HepG2 (cell line): Measurements from ENCODE around the gene RAB39B. TPM values are rescaled to one million over a fixed set of nuclear protein-coding genes. Genes with fewer than 3 reads are reported as not detected.
A peak's percentile ranks its signal among the peaks of the same experiment; 100 is the strongest.

Experiments used
- ATAC-seq: fragments of 200-7000 bp; cut with Tn5 transposase; 3 replicates; pipeline ENCODE4 v1.9.1; 2020; ENCODE audit warnings: mild to moderate bottlenecking, moderate library complexity
- Bru-seq: library from RNA; stranded (reverse); fragments of 400-500 nt; gene quantifications from one replicate; lab custom pipeline; 2021; lab: Mats Ljungman, UMichigan
- BruChase-seq, 2 experiments: library from RNA; stranded (reverse); fragments of 400-500 nt; gene quantifications; one replicate each; lab custom pipeline; 2021; lab: Mats Ljungman, UMichigan
- BruUV-seq: library from RNA; stranded (reverse); fragments of 400-500 nt; replicated peaks from 2 replicates; lab custom pipeline; 2021; lab: Mats Ljungman, UMichigan
- CTCF ChIA-PET: fragments of 300-600 bp; formaldehyde crosslinking; extraction: SDS; loops from one replicate; lab custom pipeline; 2021; ENCODE audit warnings: low total read pairs, inconsistent platforms, low intra/inter-chr PET ratio; lab: Yijun Ruan, JAX
- POLR2A ChIA-PET: fragments of 350-600 bp; sonication (Branson Sonifier 250); formaldehyde crosslinking; loops from one replicate; lab custom pipeline; 2020; ENCODE audit warnings: antibody characterized with exemption, inconsistent platforms; lab: Yijun Ruan, JAX
- DNase-seq: peaks from one replicate; pipeline ENCODE4 v3.0.0-alpha.2; 2015; ENCODE audit warnings: low spot score
- FAIRE-seq: peaks from 3 replicates; lab custom pipeline; 2011; peaks lifted over from hg19 to GRCh38; lab: Jason Lieb, UNC
- H2AFZ ChIP-seq: one replicate; pipeline ENCODE4 v1.6.1; 2011; ENCODE audit warnings: low read length, inconsistent platforms
- H3K27ac ChIP-seq: fragments of 300-600 bp; 3 replicates; pipeline ENCODE4 v1.8.0; 2011; ENCODE audit warnings: mixed run types, mild to moderate bottlenecking, mixed read lengths, low read length, inconsistent platforms; ENCODE audit not compliant: insufficient read depth; ENCODE audit errors: extremely low read length
- H3K27me3 ChIP-seq, 2 experiments: fragments of 200-600 bp in 1 of 2; 2 replicates in 1 of 2; 3 replicates in 1 of 2; pipeline versions ENCODE4 v1.6.0 to v1.8.0; 2011; ENCODE audit warnings: low read length in 2 of 2, mild to moderate bottlenecking in 2 of 2, moderate library complexity in 2 of 2, inconsistent platforms in 1 of 2; ENCODE audit not compliant: insufficient read depth in 2 of 2, control insufficient read depth in 1 of 2
- H3K36me3 ChIP-seq, 2 experiments: fragments of 200-600 bp in 1 of 2; replicated peaks in 1 of 2; 2 replicates in 1 of 2; 3 replicates in 1 of 2; pipeline versions ENCODE4 v1.5.1 to v1.8.0; 2011; ENCODE audit warnings: low read length in 2 of 2, inconsistent platforms in 1 of 2; ENCODE audit not compliant: insufficient read depth in 2 of 2, control insufficient read depth in 1 of 2
- H3K4me1 ChIP-seq: 2 replicates; pipeline ENCODE4 v1.5.1; 2012; ENCODE audit warnings: low read length, inconsistent platforms; ENCODE audit not compliant: insufficient read depth
- H3K4me2 ChIP-seq: 2 replicates; pipeline ENCODE4 v1.6.0; 2011; ENCODE audit warnings: low read depth, low read length, inconsistent platforms
- H3K4me3 ChIP-seq, 3 experiments: fragments of 200-600 bp in 1 of 3; sonication (generic), shearing (Covaris generic) in 1 of 3; replicated peaks in 1 of 3; 2 replicates each; pipeline ENCODE4 v1.5.1; 2011 to 2016; ENCODE audit warnings: low read length in 3 of 3, inconsistent platforms in 2 of 3, low read depth in 2 of 3, mild to moderate bottlenecking in 2 of 3, control low read depth in 1 of 3, mixed read lengths in 1 of 3; ENCODE audit not compliant: insufficient read depth in 1 of 3
- H3K79me2 ChIP-seq: one replicate; pipeline ENCODE4 v1.6.1; 2011; ENCODE audit warnings: low read length, inconsistent platforms; ENCODE audit not compliant: insufficient read depth
- H3K9ac ChIP-seq: 2 replicates; pipeline ENCODE4 v1.6.0; 2011; ENCODE audit warnings: mild to moderate bottlenecking, low read depth, low read length, inconsistent platforms; ENCODE audit not compliant: insufficient read depth
- H3K9me3 ChIP-seq: 2 replicates; pipeline ENCODE4 v1.5.1; 2012; ENCODE audit warnings: mild to moderate bottlenecking, low read length
- H4K20me1 ChIP-seq: 2 replicates; pipeline ENCODE4 v1.6.0; 2011; ENCODE audit warnings: inconsistent platforms, mild to moderate bottlenecking, low read length, moderate library complexity; ENCODE audit not compliant: insufficient read depth
- AKAP8 ChIP-seq: sonication (generic); formaldehyde crosslinking; IDR thresholded peaks from 2 replicates; pipeline ENCODE4 v1.5.1; 2020; ENCODE audit warnings: mild to moderate bottlenecking, missing genetic modification reagents
- EHMT2 ChIP-seq: fragments of 200-600 bp; sonication (generic); IDR thresholded peaks from 2 replicates; pipeline ENCODE4 v1.7.0; 2017; ENCODE audit warnings: antibody characterized with exemption, low read depth, low read length, borderline replicate concordance
- GABPB1 ChIP-seq: IDR thresholded peaks from 2 replicates; pipeline ENCODE4 v1.6.1; 2016; ENCODE audit warnings: mild to moderate bottlenecking, missing genetic modification reagents, moderate library complexity, missing compliant biosample characterization
- HHEX ChIP-seq: IDR thresholded peaks from 2 replicates; pipeline ENCODE4 v1.6.1; 2016; ENCODE audit warnings: control low read depth
- NFIC ChIP-seq: IDR thresholded peaks from 2 replicates; pipeline ENCODE4 v1.6.1; 2012; ENCODE audit warnings: mild to moderate bottlenecking, low read length, inconsistent platforms
- POLR2A ChIP-seq, 2 experiments: IDR thresholded peaks; 2 replicates each; pipeline ENCODE4 v1.6.1; 2011; ENCODE audit warnings: low read depth in 2 of 2, low read length in 2 of 2, mild to moderate bottlenecking in 1 of 2, moderate library complexity in 1 of 2; ENCODE audit not compliant: insufficient read depth in 1 of 2
- PRMT3 ChIP-seq: sonication (generic); formaldehyde crosslinking; IDR thresholded peaks from 2 replicates; pipeline ENCODE4 v1.8.1; 2022; ENCODE audit warnings: low read depth, mild to moderate bottlenecking, moderate library complexity, missing genetic modification reagents, borderline replicate concordance
- REXO4 ChIP-seq: sonication (generic); formaldehyde crosslinking; IDR thresholded peaks from 2 replicates; pipeline ENCODE4 v1.8.0; 2022; ENCODE audit warnings: missing genetic modification reagents, mild to moderate bottlenecking, borderline replicate concordance
- SOX13 ChIP-seq, 3 experiments: fragments of 450-650 bp in 1 of 3; sonication (generic) in 1 of 3; formaldehyde crosslinking in 1 of 3; IDR thresholded peaks in 2 of 3; conservative IDR thresholded peaks in 1 of 3; 2 replicates each; pipeline versions ENCODE4 v1.5.0 to v1.6.1; 2016 to 2020; ENCODE audit warnings: antibody characterized with exemption in 1 of 3, mild to moderate bottlenecking in 1 of 3, missing compliant biosample characterization in 1 of 3, missing genetic modification reagents in 1 of 3, moderate library complexity in 1 of 3
- TSC22D2 ChIP-seq: sonication (generic); formaldehyde crosslinking; IDR thresholded peaks from 2 replicates; pipeline ENCODE4 v1.5.1; 2020; ENCODE audit warnings: missing genetic modification reagents, mild to moderate bottlenecking, borderline replicate concordance
- U2AF1 ChIP-seq: fragments of 200-400 bp; formaldehyde crosslinking; optimal IDR thresholded peaks from 2 replicates; pipeline ENCODE3; 2017; ENCODE audit warnings: mild to moderate bottlenecking, low read depth, low read length
- ZNF282 ChIP-seq: fragments of 450-650 bp; IDR thresholded peaks from 2 replicates; pipeline ENCODE4 v1.6.1; 2018; ENCODE audit not compliant: partially characterized antibody
- ZNF367 ChIP-seq: sonication (generic); formaldehyde crosslinking; IDR thresholded peaks from 2 replicates; pipeline ENCODE4 v1.4.0; 2020; ENCODE audit warnings: missing genetic modification reagents, borderline replicate concordance
- WGBS: methylation state at CpG from one replicate; pipeline ENCODE4 v1.1.6; 2017; ENCODE audit warnings: low lambda C conversion rate; 5-methylcytosine and 5-hydroxymethylcytosine counted together
- in situ Hi-C: cut with HindIII; loops from 2 replicates; pipeline ENCODE4 v1.10.0; 2017; ENCODE audit warnings: low pct_unique_long_range_greater_than_20kb; ENCODE audit not compliant: extremely low pct_ligation_motif_present
- intact Hi-C: fragments of 100-400 bp; cut with micrococcal nuclease; formaldehyde crosslinking; loops from one replicate; pipeline ENCODE4 v1.10.0; 2022; ENCODE audit not compliant: unreplicated experiment
- long read RNA-seq, 2 experiments: library from RNA in 1 of 2; library from polyadenylated mRNA in 1 of 2; stranded (forward) in 1 of 2; unstranded in 1 of 2; transcript quantifications; one replicate each; pipeline ENCODE4 v2.0.0, GENCODE V29; 2019 to 2022
- polyA minus RNA-seq, 3 experiments: library from RNA; depleted of rRNA, polyadenylated mRNA; stranded (reverse); fragments of >200 nt; gene quantifications; 2 replicates each; pipeline ENCODE4 v1.2.3, GENCODE V29; 2011; ENCODE audit warnings: low replicate concordance in 1 of 3
- polyA plus RNA-seq, 8 experiments: library from polyadenylated mRNA; depleted of rRNA in 3 of 8; stranded (reverse) in 7 of 8; unstranded in 1 of 8; fragments of >200 nt; fragmentation: Illumina TruSeq in 4 of 8; extraction: Trizol in 4 of 8; gene quantifications; 2 replicates each; pipeline versions ENCODE4 v1.2.1 to v1.2.3, GENCODE V29; 2011 to 2016; ENCODE audit warnings: low read depth in 4 of 8, missing spikeins in 1 of 8, mixed read lengths in 1 of 8; ENCODE audit not compliant: insufficient read depth in 1 of 8
- total RNA-seq, 5 experiments: library from RNA; depleted of rRNA; stranded (reverse); fragments of >200 nt; fragmentation: Illumina TruSeq; extraction: Trizol; gene quantifications; 2 replicates each; pipeline ENCODE4 v1.2.3, GENCODE V29; 2016; ENCODE audit warnings: low read depth in 1 of 5
- TF ChIP-seq, protein P1 (sequence below), 2 experiments: fragments of 450-650 bp in 1 of 2; sonication (generic) in 1 of 2; formaldehyde crosslinking; IDR thresholded peaks; 2 replicates each; pipeline versions ENCODE4 v1.5.0 to v1.8.0; 2020 to 2022; ENCODE audit warnings: mild to moderate bottlenecking in 1 of 2, missing genetic modification reagents in 1 of 2
- TF ChIP-seq, protein P2 (sequence below): sonication (generic); formaldehyde crosslinking; IDR thresholded peaks from 2 replicates; pipeline ENCODE4 v1.5.0; 2020; ENCODE audit warnings: mild to moderate bottlenecking, missing genetic modification reagents, moderate library complexity

Gene RAB39B, protein sequence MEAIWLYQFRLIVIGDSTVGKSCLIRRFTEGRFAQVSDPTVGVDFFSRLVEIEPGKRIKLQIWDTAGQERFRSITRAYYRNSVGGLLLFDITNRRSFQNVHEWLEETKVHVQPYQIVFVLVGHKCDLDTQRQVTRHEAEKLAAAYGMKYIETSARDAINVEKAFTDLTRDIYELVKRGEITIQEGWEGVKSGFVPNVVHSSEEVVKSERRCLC
- total RNA-seq (2016; rRNA removed; fragmentation: Illumina TruSeq; extraction: Trizol) (0.07 and 0.15 TPM in 2 replicates), polyA plus RNA-seq (2011; rRNA removed) (0.04 and 0.05 TPM in 2 replicates), polyA minus RNA-seq (2011; rRNA and poly(A)+ RNA removed; ENCODE audit: low replicate concordance) (not detected in 2 replicates), Bru-seq, nascent RNA (percentile 24 among the genes with signal in this experiment), BruChase-seq, experiment 1, labeled RNA remaining after a 6-hour chase (percentile 32 among the genes with signal in this experiment), BruChase-seq, experiment 2, labeled RNA remaining after a 2-hour chase (percentile 22 among the genes with signal in this experiment)
- total RNA-seq (2016; cell fraction: cytosol; rRNA removed; fragmentation: Illumina TruSeq; extraction: Trizol; ENCODE audit: low read depth), result 0.18 and 0.30 TPM in 2 replicates
- total RNA-seq (2016; cell fraction: insoluble cytoplasmic fraction; rRNA removed; fragmentation: Illumina TruSeq; extraction: Trizol), result 0.13 and 0.21 TPM in 2 replicates
- total RNA-seq (2016; cell fraction: membrane; rRNA removed; fragmentation: Illumina TruSeq; extraction: Trizol), result 0.17 and 0.22 TPM in 2 replicates
- 0.12 TPM in 1 of 2 replicates, not detected in the other for total RNA-seq (2016; cell fraction: nucleus; rRNA removed; fragmentation: Illumina TruSeq; extraction: Trizol)
- polyA plus RNA-seq (2011; cell fraction: cytosol; rRNA removed), result 0.05 and 0.06 TPM in 2 replicates
- not detected in 2 replicates for polyA plus RNA-seq (2011; cell fraction: nucleus; rRNA removed)
- polyA plus RNA-seq (2012), result 0.04 TPM in 2 replicates
- polyA plus RNA-seq (2016; cell fraction: cytosol; fragmentation: Illumina TruSeq; extraction: Trizol; ENCODE audit: low read depth), result 0.09 and 0.10 TPM in 2 replicates
- 0.11 and 0.16 TPM in 2 replicates for polyA plus RNA-seq (2016; cell fraction: insoluble cytoplasmic fraction; fragmentation: Illumina TruSeq; extraction: Trizol; ENCODE audit: low read depth)
- 0.14 and 0.23 TPM in 2 replicates for polyA plus RNA-seq (2016; cell fraction: membrane; fragmentation: Illumina TruSeq; extraction: Trizol; ENCODE audit: low read depth)
- polyA plus RNA-seq (2016; cell fraction: nucleus; fragmentation: Illumina TruSeq; extraction: Trizol; ENCODE audit: insufficient read depth, low read depth), result 0.12 and 0.16 TPM in 2 replicates
- not detected in 2 replicates for polyA minus RNA-seq (2011; cell fraction: cytosol; rRNA and poly(A)+ RNA removed)
- not detected in 2 replicates for polyA minus RNA-seq (2011; cell fraction: nucleus; rRNA and poly(A)+ RNA removed)
- long read RNA-seq, experiment 1, partial matches to known transcripts, result 0 of 1 reads
- long read RNA-seq, experiment 1, other reads (novel, unspliced or antisense), result 0 of 1 reads
- long read RNA-seq, experiment 2, partial matches to known transcripts, result 0 of 1 reads
- long read RNA-seq, experiment 2, other reads (novel, unspliced or antisense), result 0 of 1 reads

DNA sequence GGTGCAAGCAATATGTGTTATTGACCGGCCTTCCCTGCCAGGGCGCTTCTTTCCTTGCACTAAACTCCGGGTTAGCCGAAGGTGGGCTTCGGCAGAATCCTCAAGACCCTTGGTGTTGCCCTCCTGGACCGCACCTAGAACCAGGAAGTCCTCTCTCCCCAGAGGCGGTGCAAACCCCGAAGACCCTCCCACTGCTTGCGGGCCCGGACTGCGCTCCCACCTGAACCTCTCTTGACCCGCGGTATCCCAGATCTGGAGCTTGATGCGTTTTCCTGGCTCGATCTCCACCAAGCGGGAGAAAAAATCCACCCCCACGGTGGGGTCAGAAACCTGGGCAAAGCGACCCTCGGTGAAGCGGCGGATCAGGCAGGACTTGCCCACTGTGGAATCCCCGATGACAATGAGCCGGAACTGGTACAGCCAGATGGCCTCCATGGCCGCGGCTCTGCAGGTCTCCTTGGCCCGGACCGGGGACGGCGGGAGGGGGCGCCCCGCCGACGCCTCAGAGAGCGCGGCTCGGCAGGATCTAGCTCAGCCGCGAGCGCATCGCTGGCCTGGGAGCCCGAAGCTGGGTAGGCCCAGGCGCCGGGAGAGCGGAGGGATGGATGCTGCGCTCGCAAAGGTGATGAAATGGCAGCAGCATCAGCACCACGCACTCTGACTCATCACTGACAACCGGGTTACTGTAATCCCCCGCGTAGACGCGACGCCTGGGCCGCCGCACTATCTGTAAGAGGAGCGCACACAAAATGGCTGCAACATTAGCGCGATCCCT lies at the start of gene RAB39B:
RAB39B (minus strand) TSS at position 638 of the 775 bp plus-strand sequence; CDS start at position 435, 203 bp downstream.
- POLR2A ChIA-PET, result no interaction called here
- peak within 1 kb of the TSS; percentile 63 for H3K4me2 ChIP-seq
- no peaks in the 10 kb centered on the region for H4K20me1 ChIP-seq
- CTCF ChIA-PET, result no interaction called here
- peak; percentile 93 for ATAC-seq
- in situ Hi-C loops, result no loop called here
- no peak within 1 kb of the TSS for H3K27ac ChIP-seq
- H3K36me3 ChIP-seq, result no peaks in the 10 kb centered on the region
- H3K79me2 ChIP-seq, result no peaks in the 10 kb centered on the region
- no peaks in the 10 kb centered on the region for H3K9me3 ChIP-seq
- H3K27me3 ChIP-seq, result no peaks in the 10 kb centered on the region
- DNase-seq, result peak; percentile 26
- intact Hi-C loops, result no loop called here
- FAIRE-seq, result peak; percentile 12
- H2AFZ ChIP-seq, result no peak within 1 kb of the TSS
- peaks cover 9% of the 10 kb centered on the region for H3K4me1 ChIP-seq
- 7% methylated on average over 7 of the region's 58 CpGs for WGBS
- no peak within 1 kb of the TSS for H3K9ac ChIP-seq
- no TSS peak for BruUV-seq
- H3K4me3 ChIP-seq, result peak within 1 kb of the TSS; percentile 12 to 41 (median 26); a peak in 4 of 6 replicates
- TF ChIP-seq ZNF367 (CRISPR knock-in tag) (no peak), POLR2A (IDR thresholded peaks at IDR 0.05; ENCODE audit: insufficient read depth in 1 of 2, low read depth in 2 of 2, low read length in 2 of 2) (no peak), EHMT2 (no peak), ZNF282 (no peak), SOX13 (IDR thresholded peaks at IDR 0.05) (no peak), SOX13 (CRISPR knock-in tag; conservative IDR thresholded peaks at IDR 0.05 in 1 of 2, IDR thresholded peaks at IDR 0.05 in 1 of 2) (no peak), REXO4 (CRISPR knock-in tag) (no peak), HHEX (CRISPR knock-in tag) (no peak), GABPB1 (CRISPR knock-in tag) (peak; percentile 28; the same call in 1 of the 2 replicates), U2AF1 (no peak), PRMT3 (CRISPR knock-in tag) (no peak), AKAP8 (CRISPR knock-in tag) (no peak), TSC22D2 (CRISPR knock-in tag) (no peak), NFIC (no peak)
- TF ChIP-seq, protein P1, sequence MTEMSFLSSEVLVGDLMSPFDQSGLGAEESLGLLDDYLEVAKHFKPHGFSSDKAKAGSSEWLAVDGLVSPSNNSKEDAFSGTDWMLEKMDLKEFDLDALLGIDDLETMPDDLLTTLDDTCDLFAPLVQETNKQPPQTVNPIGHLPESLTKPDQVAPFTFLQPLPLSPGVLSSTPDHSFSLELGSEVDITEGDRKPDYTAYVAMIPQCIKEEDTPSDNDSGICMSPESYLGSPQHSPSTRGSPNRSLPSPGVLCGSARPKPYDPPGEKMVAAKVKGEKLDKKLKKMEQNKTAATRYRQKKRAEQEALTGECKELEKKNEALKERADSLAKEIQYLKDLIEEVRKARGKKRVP (CRISPR knock-in tag; IDR thresholded peaks at IDR 0.05), result peak in 1 of 2 experiments; percentile 58; a peak in 1 of 4 replicates
- TF ChIP-seq, protein P2, sequence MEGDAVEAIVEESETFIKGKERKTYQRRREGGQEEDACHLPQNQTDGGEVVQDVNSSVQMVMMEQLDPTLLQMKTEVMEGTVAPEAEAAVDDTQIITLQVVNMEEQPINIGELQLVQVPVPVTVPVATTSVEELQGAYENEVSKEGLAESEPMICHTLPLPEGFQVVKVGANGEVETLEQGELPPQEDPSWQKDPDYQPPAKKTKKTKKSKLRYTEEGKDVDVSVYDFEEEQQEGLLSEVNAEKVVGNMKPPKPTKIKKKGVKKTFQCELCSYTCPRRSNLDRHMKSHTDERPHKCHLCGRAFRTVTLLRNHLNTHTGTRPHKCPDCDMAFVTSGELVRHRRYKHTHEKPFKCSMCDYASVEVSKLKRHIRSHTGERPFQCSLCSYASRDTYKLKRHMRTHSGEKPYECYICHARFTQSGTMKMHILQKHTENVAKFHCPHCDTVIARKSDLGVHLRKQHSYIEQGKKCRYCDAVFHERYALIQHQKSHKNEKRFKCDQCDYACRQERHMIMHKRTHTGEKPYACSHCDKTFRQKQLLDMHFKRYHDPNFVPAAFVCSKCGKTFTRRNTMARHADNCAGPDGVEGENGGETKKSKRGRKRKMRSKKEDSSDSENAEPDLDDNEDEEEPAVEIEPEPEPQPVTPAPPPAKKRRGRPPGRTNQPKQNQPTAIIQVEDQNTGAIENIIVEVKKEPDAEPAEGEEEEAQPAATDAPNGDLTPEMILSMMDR (CRISPR knock-in tag), result peak; percentile 57
